ENCODE results near the gene EIF1AD. TPM values are rescaled to one million over a fixed set of nuclear protein-coding genes. Genes with fewer than 3 reads are reported as not detected.

EIF1AD gene
- total and polyA plus RNA-seq, 2 of the 8 experiments (the other 6 are each of a cell fraction or from before 2014, with no cell fraction given), result 32.6 to 39.9 TPM

DNA sequence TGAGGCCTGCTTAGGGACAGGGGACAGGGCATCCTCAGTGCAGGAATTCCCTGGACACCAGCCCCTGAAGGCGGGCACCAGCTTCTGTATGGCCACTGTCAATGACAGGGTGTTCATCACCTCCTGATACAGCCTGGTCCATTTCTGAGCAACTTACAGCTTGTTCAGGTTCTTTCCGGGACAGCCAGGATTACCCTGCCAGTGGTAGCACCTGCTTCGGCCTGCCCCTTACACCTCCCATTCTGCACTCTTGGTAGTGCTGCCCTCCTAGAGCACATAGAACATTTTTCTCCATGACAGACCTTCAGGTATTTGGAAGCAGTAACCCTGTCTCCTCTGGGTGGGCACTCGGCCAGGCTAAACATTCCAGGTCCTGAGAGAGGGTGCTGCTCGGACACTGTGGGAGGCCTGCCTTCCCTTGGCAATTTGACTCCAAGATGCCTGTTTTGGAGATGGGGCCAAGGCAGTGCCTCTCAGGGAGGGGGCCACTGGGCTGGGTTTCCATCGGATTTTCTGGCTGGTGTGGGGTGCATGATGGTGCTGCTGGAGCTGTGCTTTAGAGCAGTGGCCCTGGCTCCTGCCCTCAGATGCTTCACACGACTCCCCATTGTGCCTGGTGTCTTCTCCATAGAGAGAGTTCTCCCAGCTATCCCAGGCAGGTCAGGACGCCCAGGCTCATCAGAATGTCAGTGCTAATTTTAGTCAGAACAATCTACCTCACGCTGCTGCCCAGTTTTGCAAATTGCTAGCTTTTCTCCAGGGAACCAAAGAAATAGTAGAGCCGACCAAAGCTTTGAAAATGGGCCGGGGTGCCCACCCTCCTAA is 45.8 kb upstream of the EIF1AD start:
- Histone ChIP-seq H2AFZ (ENCODE audit: low read length) (no peak overlapping the region), H3K56ac (replicated peaks; ENCODE audit: insufficient read length, low read depth, low read length) (no peak overlapping the region), H4K5ac (ENCODE audit: insufficient read length, low read depth, low read length) (no peak overlapping the region), H3K18ac (ENCODE audit: extremely low read depth, low read length) (no peak overlapping the region), H3K23me2 (ENCODE audit: low read depth, low read length) (peaks cover 10% of the 10 kb centered on the region; the same call in 1 of the 2 replicates), H3K4me1 (replicated peaks in 1 of 4; ENCODE audit: control insufficient read depth in 3 of 4, insufficient read depth in 4 of 4, low read length in 3 of 4) (peaks cover 0 to 28% (median 21%) of the 10 kb centered on the region in 4 experiments; a peak in 6 of 7 replicates), H2BK12ac (ENCODE audit: low read depth, low read length) (0 out of 2 replicates have a peak overlapping the region, but pooled peaks have one; percentile 29), H3K27me3 (replicated peaks in 1 of 4; ENCODE audit: control insufficient read depth in 3 of 4, extremely low read depth in 1 of 4, insufficient read depth in 3 of 4, low read length in 3 of 4) (no peaks in the 10 kb centered on the region), H3K14ac (ENCODE audit: insufficient read length) (no peak overlapping the region), H2AK5ac (ENCODE audit: low read depth, low read length) (no peak overlapping the region), H2BK20ac (ENCODE audit: low read length) (no peak overlapping the region), H3K79me1 (ENCODE audit: low read depth, low read length) (peaks cover 14% of the 10 kb centered on the region), H2BK120ac (replicated peaks; ENCODE audit: low read depth, low read length) (no peak overlapping the region), H3K36me3 (ENCODE audit: control insufficient read depth in 2 of 4, insufficient read depth in 4 of 4, low read length in 3 of 4) (peaks cover 0 to 11% (median 6%) of the 10 kb centered on the region in 4 experiments; a peak in 4 of 8 replicates), H3K4me3 (ENCODE audit: extremely low read depth in 1 of 4, insufficient read depth in 2 of 4, low read depth in 3 of 4, low read length in 4 of 4) (peak overlapping the region; percentile 54 to 91 (median 64); a peak in 5 of 8 replicates), H3K27ac (ENCODE audit: low read depth, low read length) (no peak overlapping the region), H2BK5ac (ENCODE audit: low read depth, low read length) (no peak overlapping the region), H2BK15ac (ENCODE audit: low read length) (0 out of 2 replicates have a peak overlapping the region, but pooled peaks have one; percentile 6), H4K20me1 (replicated peaks in 1 of 2; ENCODE audit: control insufficient read depth in 1 of 2, insufficient read depth in 2 of 2, low read length in 2 of 2) (peaks cover 0 to 4% of the 10 kb centered on the region in 2 experiments), H3K4ac (replicated peaks; ENCODE audit: insufficient read length, low read depth, low read length) (peak overlapping the region; percentile 27), H3K23ac (ENCODE audit: insufficient read length) (no peak overlapping the region), H3K9ac (replicated peaks in 1 of 4; ENCODE audit: extremely low read depth in 1 of 4, low read depth in 3 of 4, low read length in 3 of 4) (no peak overlapping the region), H3K79me2 (ENCODE audit: control insufficient read depth in 1 of 2, insufficient read depth in 2 of 2, low read length in 2 of 2) (peaks cover 4 to 19% of the 10 kb centered on the region in 2 experiments), H3K9me3 (ENCODE audit: insufficient read depth in 2 of 2, low read depth in 1 of 2, low read length in 1 of 2) (peaks cover 0 to 6% of the 10 kb centered on the region in 2 experiments; a peak in 1 of 4 replicates), H3K4me2 (ENCODE audit: insufficient read depth in 1 of 2, low read depth in 2 of 2, low read length in 2 of 2) (peak overlapping the region; percentile 89 to 90), H4K91ac (replicated peaks; ENCODE audit: insufficient read length, low read length) (peak overlapping the region; percentile 5), H4K8ac (ENCODE audit: extremely low read depth, insufficient read depth, low read length) (peak overlapping the region; percentile 19; the same call in 1 of the 2 replicates)
- ChIA-PET CTCF (ENCODE audit: partially characterized antibody) (interaction anchor here (0.9 to 5.7 kb wide), 6 partner anchors 17 to 268 kb away, joined by 3 to 34 read pairs (median 4); no protein-coding TSS in a partner anchor), POLR2A (ENCODE audit: partially characterized antibody) (interaction anchor here (0.9 to 1.5 kb wide), 8 partner anchors 12 to 231 kb away, joined by 3 to 6 read pairs (median 3); partner anchors contain the start of genes BANF1 and CNIH2)
- DNase-seq (ENCODE audit: low read depth in 1 of 2, low spot score in 2 of 2), result no peak
- no peak for FAIRE-seq
- 85% methylated on average over 11 of the region's 11 CpGs; no CpG with 5 or more reads in 1 of the 2 experiments for WGBS, 2 experiments (ENCODE audit: extremely low coverage in 1 of 2, insufficient coverage in 1 of 2, insufficient read length in 1 of 2, insufficient replicate concordance in 2 of 2, low coverage in 1 of 2, low lambda C conversion rate in 2 of 2, missing lambda C conversion rate in 1 of 2)
- TF ChIP-seq, protein P1, sequence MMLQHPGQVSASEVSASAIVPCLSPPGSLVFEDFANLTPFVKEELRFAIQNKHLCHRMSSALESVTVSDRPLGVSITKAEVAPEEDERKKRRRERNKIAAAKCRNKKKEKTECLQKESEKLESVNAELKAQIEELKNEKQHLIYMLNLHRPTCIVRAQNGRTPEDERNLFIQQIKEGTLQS (IDR thresholded peaks at IDR 0.05; ENCODE audit: insufficient read depth, low read depth, low read length), result no peak
- TF ChIP-seq FOSL1 (IDR thresholded peaks at IDR 0.05; ENCODE audit: insufficient read depth, low read depth, low read length), result no peak
- TF ChIP-seq YY1 (IDR thresholded peaks at IDR 0.05; ENCODE audit: low read depth, low read length), result no peak
- TF ChIP-seq RXRA (IDR thresholded peaks at IDR 0.05; ENCODE audit: insufficient read depth, low read depth, low read length), result no peak
- TF ChIP-seq HDAC2 (IDR thresholded peaks at IDR 0.05; ENCODE audit: borderline replicate concordance in 1 of 2, low read depth in 2 of 2, low read length in 2 of 2), result no peak
- TF ChIP-seq CREB1 (IDR thresholded peaks at IDR 0.05), result no peak
- TF ChIP-seq JUND (IDR thresholded peaks at IDR 0.05; ENCODE audit: low read length), result no peak
- TF ChIP-seq GTF2F1 (IDR thresholded peaks at IDR 0.05; ENCODE audit: borderline replicate concordance, low read depth, low read length), result no peak
- TF ChIP-seq MAFK (IDR thresholded peaks at IDR 0.05; ENCODE audit: low read depth, low read length), result no peak
- TF ChIP-seq KDM4A (IDR thresholded peaks at IDR 0.05; ENCODE audit: low read depth, low read length, severe bottlenecking), result no peak

All from H1 (cell line).